IMR-90 (cell line): ENCODE results near the gene LRRC75B. TPM values are rescaled to one million over a fixed set of nuclear protein-coding genes. Genes with fewer than 3 reads are reported as not detected.

Source experiments
- ATAC-seq: fragments of 200-7000 bp; cut with Tn5 transposase; 2 replicates; pipeline ENCODE4 v1.9.1; 2020; ENCODE audit warnings: low read depth, mild to moderate bottlenecking, moderate library complexity
- BruUV-seq: library from RNA; stranded (reverse); fragments of 400-500 nt; replicated peaks from 2 replicates; lab custom pipeline; 2021; lab: Mats Ljungman, UMichigan
- CTCF ChIA-PET: fragments of 300-600 bp; formaldehyde crosslinking; extraction: SDS; loops from one replicate; lab custom pipeline; 2021; ENCODE audit warnings: antibody characterized with exemption; lab: Yijun Ruan, JAX
- POLR2A ChIA-PET: fragments of 300-600 bp; sonication (Branson Sonifier 250); formaldehyde crosslinking; loops from one replicate; lab custom pipeline; 2022; ENCODE audit warnings: antibody characterized with exemption; ENCODE audit not compliant: unreplicated experiment; lab: Charles Lee
- DNase-seq: peaks from one replicate; pipeline ENCODE4 v3.0.0; 2013
- H2AFZ ChIP-seq: replicated peaks from 2 replicates; pipeline ENCODE3; 2013; ENCODE audit warnings: low read length, mild to moderate bottlenecking; ENCODE audit not compliant: poor library complexity
- H2AK5ac ChIP-seq: 2 replicates; pipeline ENCODE4 v1.6.1; 2013; ENCODE audit warnings: low read depth, low read length, inconsistent platforms
- H2AK9ac ChIP-seq: replicated peaks from 2 replicates; pipeline ENCODE3; 2013; ENCODE audit warnings: mild to moderate bottlenecking, low read depth, low read length, moderate library complexity; ENCODE audit not compliant: poor library complexity
- H2BK120ac ChIP-seq: 2 replicates; pipeline ENCODE4 v1.6.1; 2013; ENCODE audit warnings: low read depth, low read length, inconsistent platforms
- H2BK15ac ChIP-seq: 3 replicates; pipeline ENCODE4 v1.6.1; 2013; ENCODE audit warnings: low read depth, low read length, inconsistent platforms
- H2BK20ac ChIP-seq: 2 replicates; pipeline ENCODE4 v1.6.1; 2013; ENCODE audit warnings: low read depth, mild to moderate bottlenecking, inconsistent platforms, low read length, moderate library complexity
- H2BK5ac ChIP-seq: 2 replicates; pipeline ENCODE4 v1.6.1; 2013; ENCODE audit warnings: mild to moderate bottlenecking, low read depth, low read length, inconsistent platforms; ENCODE audit not compliant: poor library complexity, severe bottlenecking
- H3K14ac ChIP-seq: replicated peaks from 2 replicates; pipeline ENCODE4 v1.6.1; 2013; ENCODE audit warnings: low read depth, low read length, inconsistent platforms
- H3K18ac ChIP-seq: 2 replicates; pipeline ENCODE4 v1.6.1; 2013; ENCODE audit warnings: low read depth, low read length, control low read depth
- H3K23ac ChIP-seq: 2 replicates; pipeline ENCODE4 v1.6.1; 2013; ENCODE audit warnings: low read depth, low read length, inconsistent platforms
- H3K27ac ChIP-seq: 2 replicates; pipeline ENCODE4 v1.5.1; 2013; ENCODE audit warnings: mild to moderate bottlenecking, control low read depth, low read length; ENCODE audit not compliant: insufficient read depth
- H3K27me3 ChIP-seq: 2 replicates; pipeline ENCODE4 v1.6.1; 2013; ENCODE audit warnings: low read length; ENCODE audit not compliant: control insufficient read depth, insufficient read depth
- H3K36me3 ChIP-seq: 2 replicates; pipeline ENCODE4 v1.6.1; 2013; ENCODE audit warnings: low read length, mixed read lengths; ENCODE audit not compliant: control insufficient read depth, insufficient read depth
- H3K4ac ChIP-seq: 2 replicates; pipeline ENCODE4 v1.6.1; 2013; ENCODE audit warnings: low read depth, low read length, inconsistent platforms
- H3K4me1 ChIP-seq: 2 replicates; pipeline ENCODE4 v1.6.1; 2013; ENCODE audit warnings: low read length, mixed read lengths; ENCODE audit not compliant: control insufficient read depth, insufficient read depth
- H3K4me2 ChIP-seq: 2 replicates; pipeline ENCODE4 v1.6.1; 2013; ENCODE audit warnings: low read depth, mild to moderate bottlenecking, control low read depth, low read length, moderate library complexity
- H3K4me3 ChIP-seq: 2 replicates; pipeline ENCODE4 v1.5.1; 2013; ENCODE audit warnings: low read depth, mild to moderate bottlenecking, control low read depth, low read length, moderate library complexity; ENCODE audit not compliant: insufficient read depth
- H3K56ac ChIP-seq: 2 replicates; pipeline ENCODE4 v1.6.1; 2013; ENCODE audit warnings: low read length, inconsistent platforms; ENCODE audit not compliant: insufficient read depth; ENCODE audit errors: extremely low read depth
- H3K79me1 ChIP-seq, 2 experiments: 2 replicates each; pipeline ENCODE4 v1.6.1; 2013; ENCODE audit warnings: low read length in 2 of 2, inconsistent platforms in 1 of 2, low read depth in 1 of 2
- H3K9ac ChIP-seq: 2 replicates; pipeline ENCODE4 v1.6.1; 2013; ENCODE audit warnings: low read depth, low read length, control low read depth
- H3K9me1 ChIP-seq: 2 replicates; pipeline ENCODE4 v1.6.1; 2013; ENCODE audit warnings: low read length, inconsistent platforms; ENCODE audit not compliant: insufficient read depth
- H3K9me3 ChIP-seq: 2 replicates; pipeline ENCODE4 v1.6.1; 2013; ENCODE audit warnings: low read length; ENCODE audit not compliant: control insufficient read depth, insufficient read depth
- H4K20me1 ChIP-seq: 2 replicates; pipeline ENCODE4 v1.6.1; 2013; ENCODE audit warnings: low read length, inconsistent platforms; ENCODE audit not compliant: insufficient read depth
- H4K5ac ChIP-seq: 2 replicates; pipeline ENCODE4 v1.6.1; 2013; ENCODE audit warnings: mild to moderate bottlenecking, low read depth, low read length, control low read depth
- H4K8ac ChIP-seq, 2 experiments: 2 replicates each; pipeline ENCODE4 v1.6.1; 2013; ENCODE audit warnings: low read depth in 2 of 2, low read length in 2 of 2, control low read depth in 1 of 2, inconsistent platforms in 1 of 2
- H4K91ac ChIP-seq: 2 replicates; pipeline ENCODE4 v1.6.1; 2013; ENCODE audit warnings: low read depth, low read length, inconsistent platforms; ENCODE audit not compliant: insufficient read depth
- BHLHE40 ChIP-seq: fragments of 150-350 bp; IDR thresholded peaks from 2 replicates; pipeline ENCODE4 v1.6.1; 2016; ENCODE audit warnings: mild to moderate bottlenecking, low read depth, low read length
- CEBPB ChIP-seq: IDR thresholded peaks from 2 replicates; pipeline ENCODE4 v1.6.1; 2012; ENCODE audit warnings: low read depth, low read length, improper control_type of control experiment
- CHD1 ChIP-seq: IDR thresholded peaks from 2 replicates; pipeline ENCODE4 v1.6.1; 2012; ENCODE audit warnings: low read depth, low read length, improper control_type of control experiment
- ELK1 ChIP-seq: fragments of 150-350 bp; IDR thresholded peaks from 2 replicates; pipeline ENCODE4 v1.6.1; 2016; ENCODE audit warnings: low read depth, mild to moderate bottlenecking, low read length, moderate library complexity, borderline replicate concordance
- FOS ChIP-seq: fragments of 150-350 bp; IDR thresholded peaks from 2 replicates; pipeline ENCODE4 v1.6.1; 2016; ENCODE audit warnings: low read depth, low read length
- MAFK ChIP-seq: IDR thresholded peaks from 2 replicates; pipeline ENCODE4 v1.6.1; 2012; ENCODE audit warnings: low read depth, low read length, improper control_type of control experiment
- MAZ ChIP-seq: IDR thresholded peaks from 2 replicates; pipeline ENCODE4 v1.6.1; 2012; ENCODE audit warnings: low read depth, mild to moderate bottlenecking, low read length, improper control_type of control experiment, moderate library complexity, borderline replicate concordance
- MXI1 ChIP-seq: IDR thresholded peaks from 2 replicates; pipeline ENCODE4 v1.6.1; 2012; ENCODE audit warnings: low read depth, mild to moderate bottlenecking, low read length, moderate library complexity, borderline replicate concordance
- NFE2L2 ChIP-seq: fragments of 150-350 bp; IDR thresholded peaks from 2 replicates; pipeline ENCODE4 v1.6.1; 2016; ENCODE audit warnings: low read depth, mild to moderate bottlenecking, low read length
- POLR2A ChIP-seq: IDR thresholded peaks from 2 replicates; pipeline ENCODE4 v1.6.1; 2012; ENCODE audit warnings: mild to moderate bottlenecking, low read depth, low read length
- RAD21 ChIP-seq: IDR thresholded peaks from 2 replicates; pipeline ENCODE4 v1.6.1; 2012; ENCODE audit warnings: low read length, improper control_type of control experiment
- RCOR1 ChIP-seq: IDR thresholded peaks from 2 replicates; pipeline ENCODE4 v1.6.1; 2012; ENCODE audit warnings: mild to moderate bottlenecking, low read length, improper control_type of control experiment; ENCODE audit not compliant: insufficient replicate concordance
- RFX5 ChIP-seq: IDR thresholded peaks from 2 replicates; pipeline ENCODE4 v1.8.0; 2012; ENCODE audit warnings: low read depth, mild to moderate bottlenecking, low read length, moderate library complexity
- SMC3 ChIP-seq: fragments of 150-350 bp; IDR thresholded peaks from 2 replicates; pipeline ENCODE4 v1.6.1; 2016; ENCODE audit warnings: low read depth, mild to moderate bottlenecking, antibody characterized with exemption, low read length, moderate library complexity
- USF2 ChIP-seq: fragments of 150-350 bp; IDR thresholded peaks from 2 replicates; pipeline ENCODE4 v1.6.1; 2017; ENCODE audit warnings: mild to moderate bottlenecking, antibody characterized with exemption, low read length, low read depth
- WGBS, 2 experiments: methylation state at CpG; one replicate each; pipeline versions ENCODE4 v1.1.5 to v1.1.7; 2013; ENCODE audit warnings: missing lambda C conversion rate in 2 of 2; ENCODE audit not compliant: insufficient read length in 1 of 2; ENCODE audit errors: extremely low coverage in 2 of 2; 5-methylcytosine and 5-hydroxymethylcytosine counted together
- dilution Hi-C: fragments of 300-500 bp; cut with HindIII; formaldehyde crosslinking; loops from one replicate; pipeline ENCODE4 v1.14.3; 2018; ENCODE audit warnings: low sequenced_read_pairs; ENCODE audit not compliant: unreplicated experiment
- in situ Hi-C: fragments of 300-500 bp; cut with MboI; formaldehyde crosslinking; loops from 3 replicates; pipeline ENCODE4 v1.14.3; 2019; ENCODE audit warnings: low sequenced_read_pairs, inconsistent platforms, mixed read lengths
- intact Hi-C: fragments of 100-400 bp; cut with micrococcal nuclease; formaldehyde crosslinking; loops from 2 replicates; pipeline ENCODE4 v1.10.0; 2022
- polyA plus RNA-seq, 3 experiments: library from polyadenylated mRNA; depleted of rRNA; stranded (reverse); fragments of >200 nt; gene quantifications; 2 replicates each; pipeline ENCODE4 v1.2.3, GENCODE V29; 2012; ENCODE audit warnings: low replicate concordance in 1 of 3
- total RNA-seq: library from RNA; depleted of rRNA; stranded (reverse); fragments of >200 nt; gene quantifications from 2 replicates; pipeline ENCODE4 v1.2.3, GENCODE V29; 2012
- TF ChIP-seq, protein P1 (sequence below): conservative IDR thresholded peaks from 2 replicates; pipeline ENCODE4 v1.5.1; 2012; ENCODE audit warnings: mild to moderate bottlenecking, low read depth, low read length, improper control_type of control experiment

The LRRC75B gene
- total and polyA plus RNA-seq, 2 of the 4 experiments (the other 2 are of a cell fraction), result 1.6 to 10.7 TPM

DNA sequence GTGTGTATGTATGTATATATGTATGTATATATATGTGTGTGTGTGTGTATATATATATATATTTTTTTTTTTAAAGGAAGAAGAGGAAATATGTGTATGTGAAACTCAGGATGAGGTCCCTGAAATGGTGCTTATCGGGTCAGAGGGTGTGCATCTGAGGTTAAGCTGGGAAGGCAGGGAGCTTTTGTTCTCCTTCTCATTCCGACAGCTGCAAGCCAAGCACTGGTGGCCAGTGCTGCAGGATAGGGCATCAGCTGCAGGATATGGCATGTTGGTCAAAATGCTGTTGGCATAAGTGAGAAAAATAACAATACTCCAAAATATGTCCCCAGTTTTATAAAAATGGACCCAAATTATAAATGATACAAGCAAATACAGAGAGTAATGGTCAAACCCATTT is 29.6 kb downstream of the LRRC75B start:
- Histone ChIP-seq H3K27me3 (no peaks in the 10 kb centered on the region), H2AK5ac (no peak overlapping the region), H2BK120ac (no peak overlapping the region), H3K4me2 (no peak overlapping the region), H3K9me1 (peaks cover 14% of the 10 kb centered on the region; the same call in 1 of the 2 replicates), H3K79me1 (peaks cover 33 to 79% of the 10 kb centered on the region in 2 experiments), H2BK20ac (no peak overlapping the region), H2BK15ac (no peak overlapping the region), H3K4me1 (no peaks in the 10 kb centered on the region; the same call in 1 of the 2 replicates), H2BK5ac (no peak overlapping the region), H3K4ac (no peak overlapping the region), H4K20me1 (peaks cover 78% of the 10 kb centered on the region), H3K36me3 (peaks cover 34% of the 10 kb centered on the region), H4K8ac (no peak overlapping the region), H3K9me3 (no peaks in the 10 kb centered on the region), H4K91ac (no peak overlapping the region), H4K5ac (no peak overlapping the region), H3K56ac (no peak overlapping the region), H2AK9ac (no peak overlapping the region), H3K14ac (no peak overlapping the region), H2AFZ (no peak overlapping the region), H3K27ac (no peak overlapping the region), H3K9ac (no peak overlapping the region), H3K4me3 (no peak overlapping the region), H3K23ac (no peak overlapping the region), H3K18ac (no peak overlapping the region)
- intact Hi-C loops (no loop called here), in situ Hi-C loops (no loop called here), dilution Hi-C loops (no loop called here)
- no peak for ATAC-seq
- TF ChIP-seq MAZ, result no peak
- no peak for TF ChIP-seq POLR2A
- TF ChIP-seq USF2, result no peak
- TF ChIP-seq RCOR1, result no peak
- no peak for TF ChIP-seq ELK1
- TF ChIP-seq RAD21, result no peak
- no peak for TF ChIP-seq NFE2L2
- no peak for TF ChIP-seq FOS
- no peak for TF ChIP-seq RFX5
- TF ChIP-seq MAFK, result no peak
- TF ChIP-seq SMC3, result no peak
- TF ChIP-seq CEBPB, result no peak
- no peak for TF ChIP-seq CHD1
- TF ChIP-seq BHLHE40, result no peak
- no peak for TF ChIP-seq MXI1
- TF ChIP-seq, protein P1, sequence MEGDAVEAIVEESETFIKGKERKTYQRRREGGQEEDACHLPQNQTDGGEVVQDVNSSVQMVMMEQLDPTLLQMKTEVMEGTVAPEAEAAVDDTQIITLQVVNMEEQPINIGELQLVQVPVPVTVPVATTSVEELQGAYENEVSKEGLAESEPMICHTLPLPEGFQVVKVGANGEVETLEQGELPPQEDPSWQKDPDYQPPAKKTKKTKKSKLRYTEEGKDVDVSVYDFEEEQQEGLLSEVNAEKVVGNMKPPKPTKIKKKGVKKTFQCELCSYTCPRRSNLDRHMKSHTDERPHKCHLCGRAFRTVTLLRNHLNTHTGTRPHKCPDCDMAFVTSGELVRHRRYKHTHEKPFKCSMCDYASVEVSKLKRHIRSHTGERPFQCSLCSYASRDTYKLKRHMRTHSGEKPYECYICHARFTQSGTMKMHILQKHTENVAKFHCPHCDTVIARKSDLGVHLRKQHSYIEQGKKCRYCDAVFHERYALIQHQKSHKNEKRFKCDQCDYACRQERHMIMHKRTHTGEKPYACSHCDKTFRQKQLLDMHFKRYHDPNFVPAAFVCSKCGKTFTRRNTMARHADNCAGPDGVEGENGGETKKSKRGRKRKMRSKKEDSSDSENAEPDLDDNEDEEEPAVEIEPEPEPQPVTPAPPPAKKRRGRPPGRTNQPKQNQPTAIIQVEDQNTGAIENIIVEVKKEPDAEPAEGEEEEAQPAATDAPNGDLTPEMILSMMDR, result no peak
- DNase-seq, result no peak
- no TSS peak for BruUV-seq
- no CpG with 5 or more reads among the region's 2 CpGs for WGBS, 2 experiments
- ChIA-PET CTCF (interaction anchor here (0.5 kb wide), 1 partner anchor 341 kb away, joined by 4 read pairs; no protein-coding TSS in a partner anchor), POLR2A (no interaction called here)
